ENCODE data around the gene MORN1.
"Not testable (repeated sequence)": the region's sequence is repeated elsewhere in the genome, so short reads cannot be mapped to it uniquely, and the experiment has no call there.

The MORN1 gene

DNA sequence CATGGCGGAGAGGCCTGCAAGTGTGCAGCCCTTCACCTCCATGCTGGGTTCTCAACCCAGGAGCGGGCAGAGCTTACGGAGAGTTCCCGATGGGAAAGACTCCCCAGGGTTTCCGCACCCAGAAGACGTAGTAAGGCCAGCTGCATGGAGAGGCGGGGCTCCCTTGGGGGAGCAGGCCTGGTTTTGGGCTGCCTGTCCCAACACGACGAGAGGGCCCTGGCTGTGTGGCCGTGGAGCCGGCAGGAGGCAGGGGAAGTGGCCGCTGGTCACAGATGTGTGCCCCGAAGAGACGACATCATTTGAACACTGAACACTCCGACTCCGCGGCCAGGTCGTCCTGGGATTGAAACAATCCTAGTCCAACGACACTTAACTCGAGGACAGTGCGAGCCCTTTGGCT lies 57.0 kb downstream of the MORN1 start:
- intact Hi-C loops (cut with DNase I; ENCODE audit: low total_unique reads) = no loop called here
- no peak overlapping the region for H3K4me3 ChIP-seq
- no peak overlapping the region for H3K27ac ChIP-seq
- no peaks in the 10 kb centered on the region for H3K36me3 ChIP-seq
- no peaks in the 10 kb centered on the region for H3K9me3 ChIP-seq
- H3K27me3 ChIP-seq = no peaks in the 10 kb centered on the region
- peaks cover 0 to 22% (median 21%) of the 10 kb centered on the region in 4 donors for H3K4me1 ChIP-seq
- no peak for DNase-seq
- TF ChIP-seq, protein P1, sequence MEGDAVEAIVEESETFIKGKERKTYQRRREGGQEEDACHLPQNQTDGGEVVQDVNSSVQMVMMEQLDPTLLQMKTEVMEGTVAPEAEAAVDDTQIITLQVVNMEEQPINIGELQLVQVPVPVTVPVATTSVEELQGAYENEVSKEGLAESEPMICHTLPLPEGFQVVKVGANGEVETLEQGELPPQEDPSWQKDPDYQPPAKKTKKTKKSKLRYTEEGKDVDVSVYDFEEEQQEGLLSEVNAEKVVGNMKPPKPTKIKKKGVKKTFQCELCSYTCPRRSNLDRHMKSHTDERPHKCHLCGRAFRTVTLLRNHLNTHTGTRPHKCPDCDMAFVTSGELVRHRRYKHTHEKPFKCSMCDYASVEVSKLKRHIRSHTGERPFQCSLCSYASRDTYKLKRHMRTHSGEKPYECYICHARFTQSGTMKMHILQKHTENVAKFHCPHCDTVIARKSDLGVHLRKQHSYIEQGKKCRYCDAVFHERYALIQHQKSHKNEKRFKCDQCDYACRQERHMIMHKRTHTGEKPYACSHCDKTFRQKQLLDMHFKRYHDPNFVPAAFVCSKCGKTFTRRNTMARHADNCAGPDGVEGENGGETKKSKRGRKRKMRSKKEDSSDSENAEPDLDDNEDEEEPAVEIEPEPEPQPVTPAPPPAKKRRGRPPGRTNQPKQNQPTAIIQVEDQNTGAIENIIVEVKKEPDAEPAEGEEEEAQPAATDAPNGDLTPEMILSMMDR (IDR thresholded peaks at IDR 0.05) = no peak

DNA sequence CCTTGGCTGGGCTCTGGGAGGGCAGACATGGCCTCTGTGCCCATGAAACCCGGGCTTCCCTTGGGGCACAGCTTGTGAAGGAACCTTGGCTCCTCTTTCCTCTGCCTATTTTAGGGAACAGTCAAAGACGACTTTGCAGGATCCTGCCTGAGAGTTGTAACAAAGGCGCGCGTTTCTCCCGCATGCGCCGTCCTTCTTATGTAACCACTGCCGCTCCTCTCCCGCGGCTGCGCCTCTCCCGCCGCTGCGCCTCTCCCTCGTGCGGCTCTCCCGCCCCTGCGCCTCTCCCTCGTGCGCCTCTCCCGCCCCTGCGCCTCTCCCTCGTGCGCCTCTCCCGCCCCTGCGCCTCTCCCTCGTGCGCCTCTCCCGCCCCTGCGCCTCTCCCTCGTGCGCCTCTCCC lies 59.8 kb downstream of the MORN1 start:
- DNase-seq; H3K27me3 ChIP-seq; H3K9me3 ChIP-seq; H3K36me3 ChIP-seq; intact Hi-C loops (cut with DNase I; ENCODE audit: low total_unique reads); H3K4me3 ChIP-seq: not testable (repeated sequence)
- Histone ChIP-seq H3K27ac (peak overlapping the region; percentile 57 to 67), H3K4me1 (peaks cover 0 to 23% (median 21%) of the 10 kb centered on the region in 4 donors)

DNA sequence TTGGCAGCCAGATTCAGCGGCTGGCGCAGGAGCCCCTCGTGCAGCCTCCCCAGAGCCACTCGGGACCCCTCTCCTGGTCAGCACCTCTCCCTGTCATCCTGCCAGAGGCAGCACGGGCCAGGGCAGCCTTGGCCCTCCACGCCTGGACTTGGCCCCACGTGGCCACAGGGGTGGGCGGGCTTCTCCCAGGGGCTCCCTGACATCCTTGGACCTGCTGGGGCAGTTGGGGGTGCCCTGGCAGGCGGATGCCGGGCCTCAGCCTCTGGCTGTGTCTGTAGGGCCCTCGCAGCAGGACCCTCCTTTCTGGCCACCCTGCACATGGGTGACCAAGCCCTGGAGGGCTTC lies 60.2 kb downstream of the MORN1 start:
- H3K27me3 ChIP-seq = no peaks in the 10 kb centered on the region
- no peaks in the 10 kb centered on the region for H3K36me3 ChIP-seq
- H3K9me3 ChIP-seq = no peaks in the 10 kb centered on the region
- no peak for DNase-seq
- H3K4me1 ChIP-seq = peaks cover 0 to 23% (median 21%) of the 10 kb centered on the region in 4 donors
- peak overlapping the region; percentile 57 to 67 for H3K27ac ChIP-seq
- no peak overlapping the region for H3K4me3 ChIP-seq
- TF ChIP-seq, protein P1 (IDR thresholded peaks at IDR 0.05) = no peak
- intact Hi-C loops (cut with DNase I; ENCODE audit: low total_unique reads) = no loop called here

DNA sequence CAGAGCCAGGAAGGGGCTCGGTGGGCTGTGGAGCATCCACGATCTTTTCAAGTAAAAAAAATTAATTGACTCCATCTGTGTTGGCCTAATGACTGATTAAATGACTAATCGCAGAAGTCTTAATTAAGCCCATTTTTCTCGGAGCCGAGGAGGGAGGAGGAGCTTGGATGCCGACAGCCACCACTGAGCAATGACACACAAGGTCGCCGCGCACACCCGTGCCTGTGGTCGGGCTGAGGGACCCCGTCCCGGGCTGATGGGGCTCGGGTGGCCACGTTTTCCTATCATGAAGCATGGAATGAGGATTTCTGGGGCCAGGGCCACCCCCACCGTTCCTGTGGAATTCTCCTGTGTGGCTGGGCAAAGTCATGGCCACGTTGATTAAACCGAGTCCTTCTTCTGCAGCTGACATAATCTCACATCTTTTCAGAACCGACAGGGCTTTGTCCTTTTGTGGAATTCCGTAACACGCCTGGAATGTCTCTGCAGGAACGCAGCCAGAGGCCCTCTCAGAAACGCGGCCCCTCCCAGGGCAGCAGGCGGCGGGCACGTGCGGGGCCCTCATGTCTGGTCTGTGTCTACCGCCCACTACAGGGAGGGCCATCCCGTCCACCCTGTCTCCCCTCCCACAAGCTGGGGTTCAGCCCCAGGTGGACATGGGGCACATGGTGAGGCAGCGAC lies 60.7 kb downstream of the MORN1 start:
- TF ChIP-seq, protein P1 (IDR thresholded peaks at IDR 0.05) = no peak
- DNase-seq = peak; percentile 80 to 92
- Histone ChIP-seq H3K9me3 (no peaks in the 10 kb centered on the region), H3K36me3 (no peaks in the 10 kb centered on the region), H3K27ac (peak overlapping the region; percentile 57 to 67), H3K27me3 (no peaks in the 10 kb centered on the region), H3K4me1 (peaks cover 0 to 23% (median 21%) of the 10 kb centered on the region in 4 donors), H3K4me3 (peak overlapping the region in 1 of 2 donors; percentile 1)
- intact Hi-C loops (cut with DNase I; ENCODE audit: low total_unique reads) = no loop called here

DNA sequence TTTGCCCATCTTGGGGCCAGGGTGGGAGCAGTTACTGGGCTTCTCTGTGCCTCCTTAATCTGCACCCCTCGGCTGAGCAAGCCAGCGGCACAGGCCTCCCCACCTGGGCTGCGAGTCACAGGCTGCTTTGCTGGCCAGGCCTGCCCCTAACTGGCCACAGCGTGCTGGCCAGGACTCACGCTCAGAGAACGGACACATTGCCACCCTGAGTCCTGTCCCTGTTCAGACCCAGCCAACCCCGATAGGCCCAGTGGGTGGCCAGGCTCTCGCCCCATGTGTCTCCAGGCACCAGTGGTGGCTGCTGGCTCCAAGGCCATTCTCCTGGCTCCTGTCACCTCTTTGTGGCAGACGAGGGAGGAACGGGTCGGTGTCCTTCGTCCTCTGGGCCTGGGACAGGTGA lies 61.3 kb downstream of the MORN1 start:
- no peaks in the 10 kb centered on the region for H3K36me3 ChIP-seq
- TF ChIP-seq, protein P1 (IDR thresholded peaks at IDR 0.05) = no peak
- H3K4me1 ChIP-seq = peaks cover 0 to 23% (median 21%) of the 10 kb centered on the region in 4 donors
- intact Hi-C loops (cut with DNase I; ENCODE audit: low total_unique reads) = no loop called here
- no peak overlapping the region for H3K4me3 ChIP-seq
- no peaks in the 10 kb centered on the region for H3K9me3 ChIP-seq
- H3K27me3 ChIP-seq = no peaks in the 10 kb centered on the region
- H3K27ac ChIP-seq = peak overlapping the region; percentile 57 to 67
- DNase-seq = no peak

DNA sequence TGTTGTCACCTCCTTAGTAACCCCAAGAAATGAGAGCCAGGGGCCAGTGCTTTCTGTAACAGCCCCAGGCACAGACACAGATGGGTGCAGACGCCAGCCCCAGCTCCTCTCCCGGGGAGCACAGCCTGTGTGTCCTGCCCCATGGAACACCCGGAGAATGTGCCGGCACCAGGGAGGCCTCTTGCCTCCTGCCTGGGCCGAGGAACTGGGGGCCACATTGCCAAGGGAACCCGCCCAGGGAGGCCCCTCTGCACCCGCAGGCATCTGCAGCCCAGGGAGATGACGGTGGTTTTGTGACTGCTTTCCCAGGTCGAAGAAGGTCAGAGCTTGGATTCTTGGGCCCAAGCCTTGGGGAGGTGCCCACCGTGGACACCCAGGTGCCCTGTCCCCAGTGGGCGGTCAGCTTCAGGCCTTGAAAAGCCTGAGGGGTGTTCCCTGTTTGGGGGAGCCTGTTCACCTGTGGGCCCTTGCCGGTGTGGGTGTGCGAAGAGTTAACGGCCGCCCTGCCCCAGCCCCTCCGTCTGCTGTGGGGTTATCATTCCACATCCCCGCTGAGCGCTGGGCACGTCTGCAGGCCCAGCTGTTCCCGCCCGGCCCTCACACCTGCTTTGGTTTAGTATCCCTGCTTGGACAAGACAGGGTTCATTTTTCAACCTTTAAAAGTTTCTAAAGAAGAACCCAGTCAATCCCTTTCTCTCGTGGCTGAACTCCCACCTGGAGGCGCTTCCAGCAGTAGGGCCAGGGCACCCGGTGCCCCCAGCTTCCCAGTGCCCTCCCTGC lies 62.5 kb downstream of the MORN1 start:
- TF ChIP-seq, protein P1 (IDR thresholded peaks at IDR 0.05) = no peak
- intact Hi-C loops (cut with DNase I; ENCODE audit: low total_unique reads) = no loop called here
- DNase-seq = no peak
- Histone ChIP-seq H3K36me3 (no peaks in the 10 kb centered on the region), H3K27ac (no peak overlapping the region), H3K9me3 (no peaks in the 10 kb centered on the region), H3K4me3 (no peak overlapping the region), H3K27me3 (no peaks in the 10 kb centered on the region), H3K4me1 (peaks cover 0 to 28% (median 22%) of the 10 kb centered on the region in 4 donors)
